HepG2 (cell line): ENCODE measurements around the gene PDXDC1. TPM values are rescaled to one million over a fixed set of nuclear protein-coding genes. Genes with fewer than 3 reads are reported as not detected.

Experiments used
- ATF1 ChIP-seq: IDR thresholded peaks from 2 replicates; pipeline ENCODE4 v1.6.1; 2016; ENCODE audit warnings: mild to moderate bottlenecking, control low read depth
- CBX2 ChIP-seq, 2 experiments: fragments of 200-600 bp in 1 of 2; sonication (generic); formaldehyde crosslinking in 1 of 2; IDR thresholded peaks; 2 replicates each; pipeline versions ENCODE4 v1.7.0 to v1.8.1; 2018 to 2022; ENCODE audit warnings: low read depth in 2 of 2, low read length in 1 of 2, mild to moderate bottlenecking in 1 of 2, missing genetic modification reagents in 1 of 2
- FOXA1 ChIP-seq, 2 experiments: fragments of 450-650 bp in 1 of 2; sonication (generic) in 1 of 2; formaldehyde crosslinking in 1 of 2; IDR thresholded peaks; 2 replicates each; pipeline versions ENCODE4 v1.4.0 to v1.6.1; 2016 to 2020; ENCODE audit warnings: missing genetic modification reagents in 1 of 2
- FOXJ3 ChIP-seq: sonication (generic); formaldehyde crosslinking; IDR thresholded peaks from 2 replicates; pipeline ENCODE4 v1.4.0; 2020; ENCODE audit warnings: missing genetic modification reagents, mild to moderate bottlenecking, borderline replicate concordance
- HHEX ChIP-seq: IDR thresholded peaks from 2 replicates; pipeline ENCODE4 v1.6.1; 2016; ENCODE audit warnings: control low read depth
- KLF6 ChIP-seq: IDR thresholded peaks from 2 replicates; pipeline ENCODE4 v1.8.0; 2016; ENCODE audit warnings: missing biosample characterization, missing genetic modification reagents
- NCOA5 ChIP-seq: sonication (generic); formaldehyde crosslinking; IDR thresholded peaks from 2 replicates; pipeline ENCODE4 v1.4.0; 2020; ENCODE audit warnings: missing genetic modification reagents
- RXRA ChIP-seq: sonication (generic); formaldehyde crosslinking; IDR thresholded peaks from 2 replicates; pipeline ENCODE4 v1.5.1; 2020; ENCODE audit warnings: missing genetic modification reagents
- SIN3B ChIP-seq: fragments of 150-350 bp; IDR thresholded peaks from 2 replicates; pipeline ENCODE4 v1.6.1; 2014; ENCODE audit warnings: low read length
- STAG1 ChIP-seq: sonication (generic); formaldehyde crosslinking; IDR thresholded peaks from 2 replicates; pipeline ENCODE4 v1.4.0; 2020; ENCODE audit warnings: missing genetic modification reagents
- ZFY ChIP-seq: sonication (generic); formaldehyde crosslinking; IDR thresholded peaks from 2 replicates; pipeline ENCODE4 v1.4.0; 2020; ENCODE audit warnings: missing genetic modification reagents
- ZNF232 ChIP-seq: sonication (generic); formaldehyde crosslinking; IDR thresholded peaks from 2 replicates; pipeline ENCODE4 v1.4.0; 2020; ENCODE audit warnings: missing genetic modification reagents, borderline replicate concordance
- ZNF260 ChIP-seq: sonication (generic); formaldehyde crosslinking; IDR thresholded peaks from 2 replicates; pipeline ENCODE4 v1.4.0; 2020; ENCODE audit warnings: missing genetic modification reagents, low read depth, mild to moderate bottlenecking, borderline replicate concordance
- ZNF570 ChIP-seq: sonication (generic); formaldehyde crosslinking; IDR thresholded peaks from 2 replicates; pipeline ENCODE4 v1.4.0; 2020; ENCODE audit warnings: mild to moderate bottlenecking, missing genetic modification reagents, borderline replicate concordance
- ZNF619 ChIP-seq: sonication (generic); formaldehyde crosslinking; IDR thresholded peaks from 2 replicates; pipeline ENCODE4 v1.4.0; 2020; ENCODE audit warnings: mild to moderate bottlenecking, missing genetic modification reagents
- polyA plus RNA-seq, 8 experiments: library from polyadenylated mRNA; depleted of rRNA in 3 of 8; stranded (reverse) in 7 of 8; unstranded in 1 of 8; fragments of >200 nt; fragmentation: Illumina TruSeq in 4 of 8; extraction: Trizol in 4 of 8; gene quantifications; 2 replicates each; pipeline versions ENCODE4 v1.2.1 to v1.2.3, GENCODE V29; 2011 to 2016; ENCODE audit warnings: low read depth in 4 of 8, missing spikeins in 1 of 8, mixed read lengths in 1 of 8; ENCODE audit not compliant: insufficient read depth in 1 of 8
- total RNA-seq, 5 experiments: library from RNA; depleted of rRNA; stranded (reverse); fragments of >200 nt; fragmentation: Illumina TruSeq; extraction: Trizol; gene quantifications; 2 replicates each; pipeline ENCODE4 v1.2.3, GENCODE V29; 2016; ENCODE audit warnings: low read depth in 1 of 5
- TF ChIP-seq, protein P1 (sequence below): sonication (generic); formaldehyde crosslinking; conservative IDR thresholded peaks from 2 replicates; pipeline ENCODE4 v1.8.0; 2022; ENCODE audit warnings: mild to moderate bottlenecking, moderate library complexity, missing genetic modification reagents
- TF ChIP-seq, protein P2 (sequence below): IDR thresholded peaks from 2 replicates; pipeline ENCODE4 v1.6.1; 2016; ENCODE audit warnings: low read depth
- TF ChIP-seq, protein P3 (sequence below): sonication (generic); formaldehyde crosslinking; IDR thresholded peaks from 2 replicates; pipeline ENCODE4 v1.4.0; 2020; ENCODE audit warnings: missing genetic modification reagents
- TF ChIP-seq, protein P4 (sequence below): sonication (generic); formaldehyde crosslinking; IDR thresholded peaks from 2 replicates; pipeline ENCODE4 v1.8.0; 2023; ENCODE audit warnings: mild to moderate bottlenecking, missing genetic modification reagents
- TF ChIP-seq, protein P5 (sequence below): sonication (generic); formaldehyde crosslinking; IDR thresholded peaks from 2 replicates; pipeline ENCODE4; 2020; ENCODE audit warnings: missing genetic modification reagents, mild to moderate bottlenecking, borderline replicate concordance
- TF ChIP-seq, protein P6 (sequence below): sonication (generic); formaldehyde crosslinking; IDR thresholded peaks from 2 replicates; pipeline ENCODE4 v1.4.0; 2020; ENCODE audit warnings: mild to moderate bottlenecking, missing genetic modification reagents

The PDXDC1 gene
- total and polyA plus RNA-seq, 2 of the 13 experiments (the other 11 are each of a cell fraction or from before 2014, with no cell fraction given): 133 to 169 TPM

DNA sequence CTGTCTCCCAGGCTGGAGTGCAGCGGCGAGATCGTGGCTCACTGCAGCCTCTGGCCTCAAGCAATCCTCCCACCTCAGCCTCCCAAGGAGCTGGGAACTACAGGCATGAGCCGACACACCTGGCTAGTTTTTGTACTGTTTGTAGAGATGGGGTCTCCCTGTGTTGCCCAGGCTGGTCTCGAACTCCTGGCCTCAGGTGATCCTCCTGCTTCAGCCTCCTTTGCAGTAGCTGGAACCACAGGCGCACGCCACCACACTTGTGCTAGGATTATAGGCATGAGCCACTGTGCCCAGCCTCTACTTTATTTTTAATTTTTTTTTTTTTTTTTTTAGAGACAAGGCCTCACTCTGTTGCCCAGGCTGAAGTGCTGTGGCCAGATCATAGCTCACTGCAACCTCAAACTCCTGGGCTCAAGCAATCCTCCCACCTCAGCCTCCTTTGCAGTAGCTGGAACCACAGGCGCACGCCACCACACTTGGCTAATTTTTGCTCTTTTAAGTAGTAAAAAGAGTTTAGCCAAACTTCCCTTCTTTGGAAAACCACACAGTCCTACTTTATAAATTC, 76.6 kb downstream of the PDXDC1 start (continued):
- TF ChIP-seq RXRA (CRISPR knock-in tag) (no peak), SIN3B (no peak), ATF1 (CRISPR knock-in tag) (no peak), ZNF232 (CRISPR knock-in tag) (no peak), STAG1 (no peak), FOXA1 (IDR thresholded peaks at IDR 0.05) (no peak), FOXA1 (CRISPR knock-in tag; IDR thresholded peaks at IDR 0.05) (no peak), NCOA5 (no peak), HHEX (CRISPR knock-in tag) (no peak), ZFY (CRISPR knock-in tag) (no peak), FOXJ3 (CRISPR knock-in tag) (no peak), ZNF619 (CRISPR knock-in tag) (no peak), KLF6 (no peak), ZNF260 (CRISPR knock-in tag) (no peak), CBX2 (IDR thresholded peaks at IDR 0.05; ENCODE audit: low read depth, low read length) (no peak), CBX2 (CRISPR knock-in tag; IDR thresholded peaks at IDR 0.05; ENCODE audit: low read depth) (no peak), ZNF570 (no peak)
- TF ChIP-seq, protein P1, sequence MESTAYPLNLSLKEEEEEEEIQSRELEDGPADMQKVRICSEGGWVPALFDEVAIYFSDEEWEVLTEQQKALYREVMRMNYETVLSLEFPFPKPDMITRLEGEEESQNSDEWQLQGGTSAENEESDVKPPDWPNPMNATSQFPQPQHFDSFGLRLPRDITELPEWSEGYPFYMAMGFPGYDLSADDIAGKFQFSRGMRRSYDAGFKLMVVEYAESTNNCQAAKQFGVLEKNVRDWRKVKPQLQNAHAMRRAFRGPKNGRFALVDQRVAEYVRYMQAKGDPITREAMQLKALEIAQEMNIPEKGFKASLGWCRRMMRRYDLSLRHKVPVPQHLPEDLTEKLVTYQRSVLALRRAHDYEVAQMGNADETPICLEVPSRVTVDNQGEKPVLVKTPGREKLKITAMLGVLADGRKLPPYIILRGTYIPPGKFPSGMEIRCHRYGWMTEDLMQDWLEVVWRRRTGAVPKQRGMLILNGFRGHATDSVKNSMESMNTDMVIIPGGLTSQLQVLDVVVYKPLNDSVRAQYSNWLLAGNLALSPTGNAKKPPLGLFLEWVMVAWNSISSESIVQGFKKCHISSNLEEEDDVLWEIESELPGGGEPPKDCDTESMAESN (CRISPR knock-in tag): no peak
- TF ChIP-seq, protein P2, sequence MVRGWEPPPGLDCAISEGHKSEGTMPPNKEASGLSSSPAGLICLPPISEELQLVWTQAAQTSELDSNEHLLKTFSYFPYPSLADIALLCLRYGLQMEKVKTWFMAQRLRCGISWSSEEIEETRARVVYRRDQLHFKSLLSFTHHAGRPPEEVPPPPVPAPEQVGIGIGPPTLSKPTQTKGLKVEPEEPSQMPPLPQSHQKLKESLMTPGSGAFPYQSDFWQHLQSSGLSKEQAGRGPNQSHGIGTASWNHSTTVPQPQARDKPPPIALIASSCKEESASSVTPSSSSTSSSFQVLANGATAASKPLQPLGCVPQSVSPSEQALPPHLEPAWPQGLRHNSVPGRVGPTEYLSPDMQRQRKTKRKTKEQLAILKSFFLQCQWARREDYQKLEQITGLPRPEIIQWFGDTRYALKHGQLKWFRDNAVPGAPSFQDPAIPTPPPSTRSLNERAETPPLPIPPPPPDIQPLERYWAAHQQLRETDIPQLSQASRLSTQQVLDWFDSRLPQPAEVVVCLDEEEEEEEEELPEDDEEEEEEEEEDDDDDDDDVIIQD (CRISPR knock-in tag): no peak
- TF ChIP-seq, protein P3, sequence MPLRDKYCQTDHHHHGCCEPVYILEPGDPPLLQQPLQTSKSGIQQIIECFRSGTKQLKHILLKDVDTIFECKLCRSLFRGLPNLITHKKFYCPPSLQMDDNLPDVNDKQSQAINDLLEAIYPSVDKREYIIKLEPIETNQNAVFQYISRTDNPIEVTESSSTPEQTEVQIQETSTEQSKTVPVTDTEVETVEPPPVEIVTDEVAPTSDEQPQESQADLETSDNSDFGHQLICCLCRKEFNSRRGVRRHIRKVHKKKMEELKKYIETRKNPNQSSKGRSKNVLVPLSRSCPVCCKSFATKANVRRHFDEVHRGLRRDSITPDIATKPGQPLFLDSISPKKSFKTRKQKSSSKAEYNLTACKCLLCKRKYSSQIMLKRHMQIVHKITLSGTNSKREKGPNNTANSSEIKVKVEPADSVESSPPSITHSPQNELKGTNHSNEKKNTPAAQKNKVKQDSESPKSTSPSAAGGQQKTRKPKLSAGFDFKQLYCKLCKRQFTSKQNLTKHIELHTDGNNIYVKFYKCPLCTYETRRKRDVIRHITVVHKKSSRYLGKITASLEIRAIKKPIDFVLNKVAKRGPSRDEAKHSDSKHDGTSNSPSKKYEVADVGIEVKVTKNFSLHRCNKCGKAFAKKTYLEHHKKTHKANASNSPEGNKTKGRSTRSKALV (CRISPR knock-in tag): no peak
- TF ChIP-seq, protein P4, sequence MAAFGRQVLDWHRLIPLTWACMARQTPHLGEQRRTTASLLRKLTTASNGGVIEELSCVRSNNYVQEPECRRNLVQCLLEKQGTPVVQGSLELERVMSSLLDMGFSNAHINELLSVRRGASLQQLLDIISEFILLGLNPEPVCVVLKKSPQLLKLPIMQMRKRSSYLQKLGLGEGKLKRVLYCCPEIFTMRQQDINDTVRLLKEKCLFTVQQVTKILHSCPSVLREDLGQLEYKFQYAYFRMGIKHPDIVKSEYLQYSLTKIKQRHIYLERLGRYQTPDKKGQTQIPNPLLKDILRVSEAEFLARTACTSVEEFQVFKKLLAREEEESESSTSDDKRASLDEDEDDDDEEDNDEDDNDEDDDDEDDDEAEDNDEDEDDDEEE (CRISPR knock-in tag): no peak
- TF ChIP-seq, protein P5, sequence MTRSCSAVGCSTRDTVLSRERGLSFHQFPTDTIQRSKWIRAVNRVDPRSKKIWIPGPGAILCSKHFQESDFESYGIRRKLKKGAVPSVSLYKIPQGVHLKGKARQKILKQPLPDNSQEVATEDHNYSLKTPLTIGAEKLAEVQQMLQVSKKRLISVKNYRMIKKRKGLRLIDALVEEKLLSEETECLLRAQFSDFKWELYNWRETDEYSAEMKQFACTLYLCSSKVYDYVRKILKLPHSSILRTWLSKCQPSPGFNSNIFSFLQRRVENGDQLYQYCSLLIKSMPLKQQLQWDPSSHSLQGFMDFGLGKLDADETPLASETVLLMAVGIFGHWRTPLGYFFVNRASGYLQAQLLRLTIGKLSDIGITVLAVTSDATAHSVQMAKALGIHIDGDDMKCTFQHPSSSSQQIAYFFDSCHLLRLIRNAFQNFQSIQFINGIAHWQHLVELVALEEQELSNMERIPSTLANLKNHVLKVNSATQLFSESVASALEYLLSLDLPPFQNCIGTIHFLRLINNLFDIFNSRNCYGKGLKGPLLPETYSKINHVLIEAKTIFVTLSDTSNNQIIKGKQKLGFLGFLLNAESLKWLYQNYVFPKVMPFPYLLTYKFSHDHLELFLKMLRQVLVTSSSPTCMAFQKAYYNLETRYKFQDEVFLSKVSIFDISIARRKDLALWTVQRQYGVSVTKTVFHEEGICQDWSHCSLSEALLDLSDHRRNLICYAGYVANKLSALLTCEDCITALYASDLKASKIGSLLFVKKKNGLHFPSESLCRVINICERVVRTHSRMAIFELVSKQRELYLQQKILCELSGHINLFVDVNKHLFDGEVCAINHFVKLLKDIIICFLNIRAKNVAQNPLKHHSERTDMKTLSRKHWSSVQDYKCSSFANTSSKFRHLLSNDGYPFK (CRISPR knock-in tag): no peak
- TF ChIP-seq, protein P6, sequence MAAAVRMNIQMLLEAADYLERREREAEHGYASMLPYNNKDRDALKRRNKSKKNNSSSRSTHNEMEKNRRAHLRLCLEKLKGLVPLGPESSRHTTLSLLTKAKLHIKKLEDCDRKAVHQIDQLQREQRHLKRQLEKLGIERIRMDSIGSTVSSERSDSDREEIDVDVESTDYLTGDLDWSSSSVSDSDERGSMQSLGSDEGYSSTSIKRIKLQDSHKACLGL (CRISPR knock-in tag): no peak
